Nephron progenitor cell (in vitro differentiated cells): Measurements from ENCODE around the gene CDC37.

Experiments
- DNase-seq: peaks from one replicate; pipeline ENCODE4 v3.0.0; 2021
- H3K27ac Mint-ChIP-seq: 2 replicates; pipeline ENCODE4 v1.8.0; 2021; ENCODE audit warnings: mild to moderate bottlenecking, moderate library complexity, mixed read lengths
- H3K27me3 Mint-ChIP-seq: 2 replicates; pipeline ENCODE4 v1.8.0; 2021; ENCODE audit warnings: mild to moderate bottlenecking, low read depth, mixed read lengths; ENCODE audit not compliant: poor library complexity
- H3K36me3 Mint-ChIP-seq: 2 replicates; pipeline ENCODE4 v1.8.0; 2021; ENCODE audit warnings: low read depth, mixed read lengths
- H3K4me1 Mint-ChIP-seq: 2 replicates; pipeline ENCODE4 v1.8.0; 2021; ENCODE audit warnings: mixed read lengths
- H3K4me3 Mint-ChIP-seq: 2 replicates; pipeline ENCODE4 v1.8.0; 2021; ENCODE audit warnings: mild to moderate bottlenecking, moderate library complexity, mixed read lengths
- H3K9me3 Mint-ChIP-seq: 2 replicates; pipeline ENCODE4 v1.8.0; 2021; ENCODE audit warnings: mild to moderate bottlenecking, moderate library complexity, mixed read lengths
- TF ChIP-seq, protein P1 (sequence below): fragments of 200-600 bp; sonication (generic); IDR thresholded peaks from 2 replicates; pipeline ENCODE4 v1.5.0; 2021; ENCODE audit warnings: antibody characterized with exemption

Gene CDC37

DNA sequence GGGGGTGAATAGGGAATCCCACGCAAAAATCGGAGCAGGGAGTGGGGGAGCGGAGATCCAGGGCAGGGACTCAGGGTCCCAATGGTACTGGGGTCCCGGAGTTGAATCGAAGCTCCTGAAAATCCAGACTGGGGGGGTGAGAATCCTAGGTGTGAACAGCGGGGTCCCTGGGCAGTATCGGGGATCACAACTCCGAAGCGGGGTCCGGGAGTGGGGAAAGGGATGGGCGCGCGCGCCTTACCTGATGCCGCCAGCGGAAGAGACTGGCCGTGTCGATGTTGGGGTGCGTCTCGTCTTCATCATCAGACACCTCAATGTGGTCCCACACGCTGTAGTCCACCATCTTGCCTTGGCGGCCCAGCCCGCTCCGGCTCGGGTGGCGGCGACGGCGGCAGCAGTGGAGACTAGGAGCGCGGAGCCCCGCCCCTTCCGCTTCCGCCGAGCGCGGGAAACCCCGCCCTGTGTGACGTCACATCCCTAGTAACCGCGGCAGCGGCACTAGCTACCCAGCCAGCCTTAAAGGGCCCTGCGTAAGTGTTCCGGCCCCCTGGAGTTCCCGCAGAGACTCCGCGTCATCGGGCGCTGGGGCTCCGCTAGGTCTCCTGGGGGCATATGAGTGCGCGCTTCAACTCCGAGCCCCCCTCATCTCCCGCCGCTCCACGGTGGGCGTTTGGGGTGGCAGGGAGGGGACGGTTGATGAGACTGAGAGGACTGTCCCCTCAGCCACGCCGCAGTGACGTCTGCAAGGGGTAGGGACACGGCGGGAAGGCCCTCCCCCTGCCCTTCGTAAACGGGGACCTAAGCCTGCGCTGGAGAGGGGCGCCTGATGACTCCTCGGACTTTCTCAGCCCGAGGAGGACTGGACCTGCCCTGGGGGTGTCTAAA lies at the start of gene CDC37:
TSS of gene CDC37 (minus strand) at position 406 of the 885 bp plus-strand sequence. CDS start at position 343, 63 bp downstream.
- Mint-ChIP-seq H3K9me3 (no peaks in the 10 kb centered on the region), H3K27ac (peak within 1 kb of the TSS; percentile 97), H3K36me3 (peaks cover 5% of the 10 kb centered on the region), H3K4me1 (peaks cover 29% of the 10 kb centered on the region), H3K4me3 (peak within 1 kb of the TSS; percentile 98), H3K27me3 (peaks cover 48% of the 10 kb centered on the region)
- TF ChIP-seq, protein P1, sequence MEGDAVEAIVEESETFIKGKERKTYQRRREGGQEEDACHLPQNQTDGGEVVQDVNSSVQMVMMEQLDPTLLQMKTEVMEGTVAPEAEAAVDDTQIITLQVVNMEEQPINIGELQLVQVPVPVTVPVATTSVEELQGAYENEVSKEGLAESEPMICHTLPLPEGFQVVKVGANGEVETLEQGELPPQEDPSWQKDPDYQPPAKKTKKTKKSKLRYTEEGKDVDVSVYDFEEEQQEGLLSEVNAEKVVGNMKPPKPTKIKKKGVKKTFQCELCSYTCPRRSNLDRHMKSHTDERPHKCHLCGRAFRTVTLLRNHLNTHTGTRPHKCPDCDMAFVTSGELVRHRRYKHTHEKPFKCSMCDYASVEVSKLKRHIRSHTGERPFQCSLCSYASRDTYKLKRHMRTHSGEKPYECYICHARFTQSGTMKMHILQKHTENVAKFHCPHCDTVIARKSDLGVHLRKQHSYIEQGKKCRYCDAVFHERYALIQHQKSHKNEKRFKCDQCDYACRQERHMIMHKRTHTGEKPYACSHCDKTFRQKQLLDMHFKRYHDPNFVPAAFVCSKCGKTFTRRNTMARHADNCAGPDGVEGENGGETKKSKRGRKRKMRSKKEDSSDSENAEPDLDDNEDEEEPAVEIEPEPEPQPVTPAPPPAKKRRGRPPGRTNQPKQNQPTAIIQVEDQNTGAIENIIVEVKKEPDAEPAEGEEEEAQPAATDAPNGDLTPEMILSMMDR: no peak
- peak; percentile 99 for DNase-seq

DNA sequence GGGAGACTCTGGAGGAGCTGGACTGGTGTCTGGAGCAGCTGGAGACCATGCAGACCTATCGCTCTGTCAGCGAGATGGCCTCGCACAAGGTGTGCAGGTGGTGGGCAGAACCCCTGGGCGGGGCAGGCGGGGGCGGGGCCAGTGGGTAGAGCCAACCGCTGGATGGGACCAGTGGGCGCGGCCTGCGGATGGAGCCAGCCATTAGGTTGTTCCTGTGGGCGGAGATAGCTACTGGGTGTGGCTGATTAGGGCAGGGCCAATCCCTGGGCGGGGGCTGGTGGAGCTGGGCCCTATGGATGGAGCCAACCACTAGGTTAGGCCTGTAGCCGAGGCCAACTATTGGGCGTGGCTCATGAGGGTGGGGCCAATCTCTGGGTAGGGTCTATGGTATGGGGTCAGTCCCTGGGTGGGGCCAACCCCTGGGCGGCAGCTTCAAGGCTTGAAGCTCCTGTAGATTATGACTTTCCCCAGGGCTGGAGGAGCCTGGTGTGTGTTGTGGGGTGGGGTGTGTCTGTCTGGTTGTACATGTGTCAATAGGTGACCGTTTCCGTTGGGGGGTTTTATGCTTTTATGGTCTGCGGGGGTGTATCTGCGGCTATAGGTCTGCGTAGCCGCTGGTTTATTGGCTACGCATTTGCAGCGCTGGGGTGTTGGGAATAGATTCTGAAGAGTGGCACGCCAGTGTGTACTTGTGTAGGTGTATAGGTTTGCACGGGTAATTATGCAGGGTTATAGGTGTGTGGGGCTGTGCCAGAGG lies 47.7 kb upstream of the CDC37 start:
- DNase-seq: no peak
- no peaks in the 10 kb centered on the region for H3K9me3 Mint-ChIP-seq
- H3K4me3 Mint-ChIP-seq: no peak overlapping the region
- TF ChIP-seq, protein P1: no peak
- H3K4me1 Mint-ChIP-seq: peaks cover 37% of the 10 kb centered on the region
- H3K36me3 Mint-ChIP-seq: no peaks in the 10 kb centered on the region
- H3K27ac Mint-ChIP-seq: no peak overlapping the region
- H3K27me3 Mint-ChIP-seq: peaks cover 10% of the 10 kb centered on the region

DNA sequence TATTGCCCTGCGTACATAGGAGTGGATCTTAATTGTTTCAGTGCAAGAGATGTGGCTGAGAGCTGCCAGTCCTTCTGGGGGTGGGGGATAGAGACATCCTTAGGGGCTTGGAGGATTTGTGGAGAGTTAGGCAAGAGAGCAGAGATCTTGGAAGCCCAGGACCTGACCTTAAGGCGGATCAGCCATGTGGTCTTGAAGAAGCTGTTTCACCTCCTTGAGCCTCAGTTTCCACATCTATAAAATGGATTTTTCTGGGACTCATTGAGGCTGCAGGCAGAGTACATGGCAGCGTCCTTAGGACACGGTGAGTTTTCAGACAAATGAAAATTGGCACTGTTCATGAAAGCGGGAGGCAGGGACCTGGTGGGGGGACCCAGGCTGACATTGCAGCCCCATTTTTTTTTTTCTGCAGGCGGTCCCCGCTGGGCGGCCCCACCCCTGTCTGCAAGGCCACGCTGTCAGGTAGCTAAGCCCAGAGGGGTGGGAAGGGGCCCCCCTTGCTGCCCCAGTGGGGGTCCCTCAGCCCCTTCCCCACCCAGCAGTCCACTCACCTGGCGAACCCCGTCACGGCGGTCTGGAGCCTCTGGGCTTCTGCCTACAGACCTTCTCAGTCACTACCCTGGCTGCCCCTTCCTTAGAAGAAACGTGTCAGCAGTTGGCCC lies 47.0 kb upstream of the CDC37 start:
- TF ChIP-seq, protein P1: no peak
- no peak overlapping the region for H3K27ac Mint-ChIP-seq
- no peak overlapping the region for H3K4me3 Mint-ChIP-seq
- peaks cover 10% of the 10 kb centered on the region for H3K27me3 Mint-ChIP-seq
- peaks cover 37% of the 10 kb centered on the region for H3K4me1 Mint-ChIP-seq
- DNase-seq: no peak
- no peaks in the 10 kb centered on the region for H3K36me3 Mint-ChIP-seq
- H3K9me3 Mint-ChIP-seq: no peaks in the 10 kb centered on the region

DNA sequence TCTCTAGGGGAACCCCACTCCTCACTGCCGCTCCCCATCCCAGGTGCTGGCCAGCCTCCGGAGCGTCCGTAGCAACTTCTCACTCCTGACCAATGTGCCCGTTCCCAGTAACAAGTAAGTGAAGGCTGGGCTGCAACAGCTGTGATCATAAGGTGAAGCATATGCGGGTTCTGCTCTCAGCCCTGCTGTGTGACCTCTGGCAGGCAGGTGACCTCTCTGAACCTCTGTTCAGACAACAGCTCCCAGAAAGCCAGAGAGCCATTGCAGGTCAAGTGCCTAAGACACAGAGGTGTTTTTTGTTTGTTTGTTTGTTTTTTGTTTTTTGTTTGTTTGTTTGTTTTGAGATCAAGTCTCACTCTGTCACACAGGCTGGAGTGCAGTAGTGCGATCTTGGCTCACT lies 45.7 kb upstream of the CDC37 start:
- peaks cover 13% of the 10 kb centered on the region for H3K27me3 Mint-ChIP-seq
- no peaks in the 10 kb centered on the region for H3K36me3 Mint-ChIP-seq
- DNase-seq: no peak
- TF ChIP-seq, protein P1: no peak
- peaks cover 29% of the 10 kb centered on the region for H3K4me1 Mint-ChIP-seq
- no peak overlapping the region for H3K27ac Mint-ChIP-seq
- H3K4me3 Mint-ChIP-seq: no peak overlapping the region
- H3K9me3 Mint-ChIP-seq: no peaks in the 10 kb centered on the region

DNA sequence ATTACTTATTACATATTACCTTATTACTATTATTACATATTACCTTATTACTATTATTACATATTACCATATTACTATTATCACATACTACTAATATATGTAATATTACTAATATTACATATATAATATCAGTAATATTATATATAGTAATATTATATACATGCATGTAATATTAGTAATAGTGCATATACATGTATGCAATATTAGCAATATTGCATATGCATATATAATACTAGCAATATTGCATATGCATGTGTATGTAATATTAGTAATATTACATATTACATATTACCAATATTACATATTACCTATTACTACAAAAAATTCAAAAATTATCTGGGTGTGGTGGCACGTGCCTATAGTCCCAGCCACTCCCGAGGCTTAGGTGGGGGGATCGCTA lies 39.4 kb upstream of the CDC37 start:
- DNase-seq: no peak
- peaks cover 22% of the 10 kb centered on the region for H3K27me3 Mint-ChIP-seq
- no peak overlapping the region for H3K27ac Mint-ChIP-seq
- no peaks in the 10 kb centered on the region for H3K4me1 Mint-ChIP-seq
- no peak overlapping the region for H3K4me3 Mint-ChIP-seq
- TF ChIP-seq, protein P1: no peak
- H3K36me3 Mint-ChIP-seq: no peaks in the 10 kb centered on the region
- no peaks in the 10 kb centered on the region for H3K9me3 Mint-ChIP-seq
